Fibroblast of lung (primary cell): Measurements from ENCODE around the gene NCOA1.

Source experiments
- CTCF ChIP-seq, 2 donors: IDR thresholded peaks in 1 of 2; conservative IDR thresholded peaks in 1 of 2; 1 replicate in 1 of 2; 2 replicates in 1 of 2; pipeline ENCODE4 v1.5.1; 2011 to 2012; ENCODE audit warnings: low read length in 2 of 2, control low read depth in 1 of 2, inconsistent platforms in 1 of 2, low read depth in 1 of 2, mild to moderate bottlenecking in 1 of 2
- EZH2 ChIP-seq: IDR thresholded peaks from 2 replicates; pipeline ENCODE4 v1.5.1; 2012; ENCODE audit warnings: low read length, control low read depth, mild to moderate bottlenecking; ENCODE audit errors: missing control alignments

GRCh38 chr2:24611631-24612030, 120.6 kb downstream of the NCOA1 start:
- no peak for TF ChIP-seq EZH2
- no peak for TF ChIP-seq CTCF (conservative IDR thresholded peaks at IDR 0.05 in 1 of 2, IDR thresholded peaks at IDR 0.05 in 1 of 2; ENCODE audit: low read depth in 1 of 2, low read length in 2 of 2)
